Activated naive CD4-positive, alpha-beta T cell treated with anti-CD3 and anti-CD28 coated beads, Interleukin-2, amount 50 U/mL, for 24 hours (primary cell): ENCODE data around the gene SIX3.

Experiments
- H3K27ac Mint-ChIP-seq: one replicate; pipeline ENCODE4 v1.8.0; 2021; ENCODE audit warnings: mild to moderate bottlenecking, mixed read lengths
- H3K27me3 Mint-ChIP-seq: one replicate; pipeline ENCODE4 v1.8.0; 2021; ENCODE audit warnings: mixed read lengths
- H3K36me3 Mint-ChIP-seq: one replicate; pipeline ENCODE4 v1.8.0; 2021; ENCODE audit warnings: mixed read lengths
- H3K4me1 Mint-ChIP-seq: one replicate; pipeline ENCODE4 v1.8.0; 2021; ENCODE audit warnings: mixed read lengths
- H3K4me3 Mint-ChIP-seq: one replicate; pipeline ENCODE4 v1.8.0; 2021; ENCODE audit warnings: mild to moderate bottlenecking, mixed read lengths
- H3K9me3 Mint-ChIP-seq: one replicate; pipeline ENCODE4 v1.8.0; 2021; ENCODE audit warnings: mixed read lengths

Gene SIX3

DNA sequence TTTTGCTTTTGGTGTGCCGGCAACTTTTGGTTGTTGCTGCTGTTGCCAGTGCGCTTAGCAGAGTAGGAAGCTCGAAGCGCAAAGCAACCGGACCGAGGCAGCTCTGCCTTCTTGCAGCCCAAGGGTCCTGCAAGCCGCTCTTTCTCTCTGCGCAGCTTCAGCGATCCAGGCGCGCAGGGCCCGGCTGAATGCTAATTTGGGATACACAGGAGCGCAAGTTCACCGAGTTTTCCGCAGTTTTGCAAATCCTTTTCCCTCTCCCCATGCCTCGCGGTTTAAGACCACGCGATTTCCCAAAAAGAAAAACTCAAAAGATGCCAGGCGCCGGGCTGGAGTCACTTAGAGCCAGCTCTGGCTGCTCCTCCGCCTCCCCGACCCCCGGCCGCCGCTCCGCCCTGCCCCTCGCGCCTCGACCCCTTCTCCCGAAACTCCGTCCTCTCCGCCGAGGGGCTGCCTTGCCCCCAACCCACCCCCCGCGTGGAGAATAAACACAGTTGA, 13.5 kb upstream of the SIX3 start:
- Mint-ChIP-seq H3K4me3 (no peak overlapping the region), H3K36me3 (no peaks in the 10 kb centered on the region), H3K9me3 (no peaks in the 10 kb centered on the region), H3K27me3 (peaks cover 59% of the 10 kb centered on the region), H3K4me1 (peaks cover 27% of the 10 kb centered on the region), H3K27ac (no peak overlapping the region)

DNA sequence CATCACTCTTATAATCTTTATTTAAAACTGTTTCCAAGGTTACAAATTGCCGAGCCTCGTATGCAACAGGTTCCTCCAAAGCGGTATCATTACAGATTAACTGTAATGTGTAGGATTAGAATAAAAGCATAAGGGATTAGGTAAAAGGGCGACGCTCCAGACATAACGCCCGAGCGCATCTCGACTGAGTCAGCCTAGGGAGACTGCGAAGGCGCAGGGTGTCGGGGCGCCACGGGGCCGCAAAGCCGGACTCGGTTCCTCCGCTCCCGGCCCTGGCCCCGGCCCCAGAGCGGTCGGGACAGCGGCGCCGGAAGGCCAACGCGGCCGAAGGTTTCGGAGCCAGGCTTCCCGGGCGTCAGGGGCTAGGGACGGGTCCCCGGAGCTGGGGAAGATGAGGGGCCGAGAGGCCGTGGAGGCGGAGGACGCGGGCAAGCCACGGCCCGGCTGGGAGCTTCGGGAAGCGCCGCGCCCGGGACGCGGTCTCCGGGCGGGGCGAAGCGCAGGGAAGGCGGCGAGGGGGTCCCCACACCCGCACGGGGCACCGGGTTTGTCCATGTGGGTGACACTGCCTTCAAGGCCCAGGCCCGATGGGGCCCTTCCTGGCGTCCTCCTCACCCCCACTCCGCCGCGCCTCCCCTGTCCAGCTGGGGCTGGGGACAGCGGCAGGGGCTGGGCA, 12.9 kb upstream of the SIX3 start:
- H3K4me3 Mint-ChIP-seq, result no peak overlapping the region
- H3K27ac Mint-ChIP-seq, result no peak overlapping the region
- H3K27me3 Mint-ChIP-seq, result peaks cover 58% of the 10 kb centered on the region

DNA sequence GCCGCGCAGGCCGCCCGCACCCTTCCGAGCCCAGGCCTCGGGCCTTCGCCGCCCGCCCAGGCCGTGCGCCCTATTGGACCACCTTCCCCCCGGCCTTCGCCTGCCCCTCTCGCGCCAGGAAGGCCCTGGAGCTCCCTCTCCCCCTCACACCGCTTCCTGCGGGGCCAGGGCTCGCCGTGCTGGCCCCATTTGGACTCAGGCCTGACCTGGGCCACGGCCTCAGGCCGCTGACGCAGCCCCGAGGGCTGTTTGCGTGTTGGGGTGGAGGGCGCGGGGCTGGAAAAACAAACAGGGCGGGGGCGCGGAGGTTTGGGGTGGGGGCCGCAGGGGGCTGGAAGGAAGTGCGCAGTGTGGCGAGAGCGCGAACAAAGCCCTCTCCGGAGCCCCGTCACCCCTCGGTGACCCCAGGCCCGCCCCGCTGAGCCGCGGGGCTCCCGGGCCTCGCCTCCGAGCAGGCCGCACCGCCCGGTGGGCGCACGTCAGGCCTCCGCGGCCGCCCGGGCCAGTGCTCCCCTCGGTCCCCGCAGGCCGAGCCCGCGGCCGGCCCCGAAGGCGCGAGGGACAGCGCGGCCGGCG, 12.3 kb upstream of the SIX3 start:
- no peak overlapping the region for H3K4me3 Mint-ChIP-seq
- H3K27ac Mint-ChIP-seq, result no peak overlapping the region
- H3K4me1 Mint-ChIP-seq, result peaks cover 33% of the 10 kb centered on the region
- no peaks in the 10 kb centered on the region for H3K9me3 Mint-ChIP-seq
- H3K27me3 Mint-ChIP-seq, result peaks cover 58% of the 10 kb centered on the region
- no peaks in the 10 kb centered on the region for H3K36me3 Mint-ChIP-seq

More for the DNA sequence above, 12.9 kb upstream of the SIX3 start:
- H3K36me3 Mint-ChIP-seq, result no peaks in the 10 kb centered on the region
- no peaks in the 10 kb centered on the region for H3K9me3 Mint-ChIP-seq
- peaks cover 33% of the 10 kb centered on the region for H3K4me1 Mint-ChIP-seq

GRCh38 chr2:44929735-44930273, 11.7 kb upstream of the SIX3 start:
- Mint-ChIP-seq H3K4me1 (peaks cover 33% of the 10 kb centered on the region), H3K27me3 (peaks cover 59% of the 10 kb centered on the region), H3K27ac (no peak overlapping the region), H3K4me3 (no peak overlapping the region), H3K9me3 (no peaks in the 10 kb centered on the region), H3K36me3 (no peaks in the 10 kb centered on the region)

- no peaks in the 10 kb centered on the region for H3K9me3 Mint-ChIP-seq
- H3K4me3 Mint-ChIP-seq, result no peak overlapping the region
- peaks cover 54% of the 10 kb centered on the region for H3K27me3 Mint-ChIP-seq
- no peaks in the 10 kb centered on the region for H3K36me3 Mint-ChIP-seq
- H3K4me1 Mint-ChIP-seq, result peaks cover 33% of the 10 kb centered on the region
- no peak overlapping the region for H3K27ac Mint-ChIP-seq
These were observed 11.0 kb upstream of the SIX3 start for GRCh38 chr2:44930274-44931197.

GRCh38 chr2:44931198-44931780, 10.2 kb upstream of the SIX3 start:
- Mint-ChIP-seq H3K4me3 (no peak overlapping the region), H3K27ac (no peak overlapping the region), H3K27me3 (peaks cover 51% of the 10 kb centered on the region), H3K36me3 (no peaks in the 10 kb centered on the region), H3K4me1 (peaks cover 33% of the 10 kb centered on the region), H3K9me3 (no peaks in the 10 kb centered on the region)

GRCh38 chr2:44932079-44932478, 9.4 kb upstream of the SIX3 start:
- H3K27ac Mint-ChIP-seq, result no peak overlapping the region
- H3K9me3 Mint-ChIP-seq, result no peaks in the 10 kb centered on the region
- peaks cover 38% of the 10 kb centered on the region for H3K4me1 Mint-ChIP-seq
- H3K27me3 Mint-ChIP-seq, result peaks cover 54% of the 10 kb centered on the region
- no peaks in the 10 kb centered on the region for H3K36me3 Mint-ChIP-seq
- H3K4me3 Mint-ChIP-seq, result no peak overlapping the region

- no peak overlapping the region for H3K4me3 Mint-ChIP-seq
- H3K4me1 Mint-ChIP-seq, result peaks cover 42% of the 10 kb centered on the region
- no peaks in the 10 kb centered on the region for H3K9me3 Mint-ChIP-seq
- H3K36me3 Mint-ChIP-seq, result no peaks in the 10 kb centered on the region
- no peak overlapping the region for H3K27ac Mint-ChIP-seq
- H3K27me3 Mint-ChIP-seq, result peaks cover 50% of the 10 kb centered on the region
These were observed 8.7 kb upstream of the SIX3 start for GRCh38 chr2:44932564-44933392.

- peaks cover 44% of the 10 kb centered on the region for H3K4me1 Mint-ChIP-seq
- H3K4me3 Mint-ChIP-seq, result no peak overlapping the region
- H3K36me3 Mint-ChIP-seq, result no peaks in the 10 kb centered on the region
- no peaks in the 10 kb centered on the region for H3K9me3 Mint-ChIP-seq
- H3K27ac Mint-ChIP-seq, result no peak overlapping the region
- peaks cover 48% of the 10 kb centered on the region for H3K27me3 Mint-ChIP-seq
These were observed 8.0 kb upstream of the SIX3 start for GRCh38 chr2:44933434-44933951.

DNA sequence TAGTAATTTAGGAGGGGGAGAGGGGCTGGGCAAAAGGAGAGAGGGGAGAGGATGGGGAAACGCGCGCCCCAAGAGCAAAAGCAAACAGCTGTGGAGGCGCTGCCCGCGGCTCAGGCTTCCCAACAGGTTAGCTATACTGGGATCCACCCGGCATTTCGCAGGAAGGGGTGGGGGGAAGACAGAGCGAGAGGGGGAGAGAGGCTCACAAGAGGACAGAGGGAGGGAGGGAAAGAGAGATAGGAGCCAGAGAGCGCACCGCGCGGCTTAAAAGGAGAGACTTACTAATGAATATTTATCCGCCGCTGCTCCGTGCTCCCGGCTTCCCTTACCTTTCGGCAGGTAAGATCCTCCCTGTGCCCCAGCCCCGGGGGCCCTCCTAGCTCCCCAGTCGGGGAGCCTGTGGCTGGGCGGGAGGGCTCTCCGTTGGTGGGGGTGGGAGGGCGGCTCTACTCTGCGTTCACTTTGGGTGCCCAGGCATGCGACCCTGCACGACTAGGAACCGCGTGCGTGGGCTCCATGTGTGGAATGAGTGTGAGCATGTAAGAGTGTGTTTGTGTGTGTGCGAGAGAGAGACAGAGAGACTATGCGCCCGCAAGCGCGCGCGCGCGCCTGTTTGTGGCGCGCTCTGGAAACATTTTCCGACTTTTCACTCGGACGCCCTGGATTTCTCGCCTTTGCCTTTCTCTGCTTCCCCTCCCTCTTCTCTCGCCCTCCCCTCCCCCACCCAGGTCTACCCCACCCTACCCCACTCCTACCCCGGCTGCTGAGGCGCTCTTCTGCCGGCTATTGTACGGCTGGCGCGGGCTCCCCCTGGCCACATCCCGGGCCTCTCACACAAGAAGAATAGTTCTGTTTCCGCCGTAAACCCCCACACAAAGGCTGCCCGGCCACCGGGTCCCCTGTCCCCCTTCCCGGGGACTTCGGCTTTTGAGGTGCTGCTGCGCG, 7.2 kb upstream of the SIX3 start:
- H3K27me3 Mint-ChIP-seq, result peaks cover 47% of the 10 kb centered on the region
- no peak overlapping the region for H3K4me3 Mint-ChIP-seq
- H3K27ac Mint-ChIP-seq, result no peak overlapping the region
- no peaks in the 10 kb centered on the region for H3K36me3 Mint-ChIP-seq
- H3K4me1 Mint-ChIP-seq, result peaks cover 43% of the 10 kb centered on the region
- H3K9me3 Mint-ChIP-seq, result no peaks in the 10 kb centered on the region

DNA sequence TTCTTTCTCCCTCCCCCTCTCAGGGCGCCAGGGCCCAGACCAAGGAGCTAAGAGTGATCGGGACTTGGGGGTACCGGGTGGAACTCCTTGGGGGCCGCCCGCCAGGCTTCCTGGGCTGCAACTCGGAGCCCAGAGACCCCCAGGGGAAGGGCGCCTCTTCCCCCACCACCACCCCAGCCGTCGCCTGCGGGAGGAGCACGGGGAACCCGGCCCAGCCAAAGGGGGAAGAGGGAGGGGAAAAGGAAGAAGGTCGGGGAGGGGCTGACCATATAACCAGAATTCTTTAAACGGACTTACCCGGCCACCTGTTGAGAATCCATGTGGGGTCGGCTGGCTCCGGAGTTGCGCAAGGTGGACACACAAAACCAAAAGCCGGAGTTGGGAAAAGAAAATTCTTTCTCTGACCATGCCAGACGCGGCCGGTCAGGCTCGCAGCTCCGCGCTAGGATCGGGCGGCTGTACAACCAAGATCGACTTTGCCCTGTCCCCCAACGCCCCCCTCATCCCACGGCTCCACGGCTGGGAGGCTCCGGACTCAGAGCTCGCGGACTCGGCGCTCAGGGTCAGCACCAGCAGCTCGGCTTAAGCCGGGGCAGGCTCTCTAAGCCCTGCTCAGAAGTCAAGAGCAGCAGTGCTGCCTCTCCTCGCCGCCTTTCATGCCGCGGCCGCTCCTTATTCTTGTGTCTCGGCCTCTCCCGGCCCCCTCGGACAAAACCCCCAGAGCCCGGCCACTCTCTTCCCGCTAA, 6.3 kb upstream of the SIX3 start:
- Mint-ChIP-seq H3K36me3 (no peaks in the 10 kb centered on the region), H3K9me3 (no peaks in the 10 kb centered on the region), H3K4me3 (no peak overlapping the region), H3K4me1 (peaks cover 46% of the 10 kb centered on the region), H3K27me3 (peaks cover 49% of the 10 kb centered on the region), H3K27ac (no peak overlapping the region)

DNA sequence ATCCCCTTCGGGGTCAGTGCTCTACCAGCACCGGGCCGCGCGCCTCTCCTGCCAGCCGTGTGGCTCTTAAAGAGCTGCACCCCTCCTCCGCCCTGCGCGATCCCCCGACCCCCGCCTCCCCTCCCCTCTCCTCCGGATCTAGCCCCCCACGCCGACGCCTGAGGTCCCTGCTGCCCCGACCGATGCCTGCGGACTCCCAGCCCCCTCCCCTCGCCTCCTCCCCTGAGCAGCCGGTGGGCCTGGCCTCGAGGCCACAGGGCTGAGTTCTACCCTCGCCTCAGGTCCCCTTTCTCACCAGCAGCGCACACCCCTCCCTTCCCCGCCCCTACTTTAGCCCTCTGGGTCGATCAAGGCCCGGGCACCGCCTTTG, 5.8 kb upstream of the SIX3 start:
- Mint-ChIP-seq H3K36me3 (no peaks in the 10 kb centered on the region), H3K9me3 (no peaks in the 10 kb centered on the region), H3K4me3 (no peak overlapping the region), H3K27me3 (peaks cover 47% of the 10 kb centered on the region), H3K27ac (no peak overlapping the region), H3K4me1 (peaks cover 44% of the 10 kb centered on the region)

DNA sequence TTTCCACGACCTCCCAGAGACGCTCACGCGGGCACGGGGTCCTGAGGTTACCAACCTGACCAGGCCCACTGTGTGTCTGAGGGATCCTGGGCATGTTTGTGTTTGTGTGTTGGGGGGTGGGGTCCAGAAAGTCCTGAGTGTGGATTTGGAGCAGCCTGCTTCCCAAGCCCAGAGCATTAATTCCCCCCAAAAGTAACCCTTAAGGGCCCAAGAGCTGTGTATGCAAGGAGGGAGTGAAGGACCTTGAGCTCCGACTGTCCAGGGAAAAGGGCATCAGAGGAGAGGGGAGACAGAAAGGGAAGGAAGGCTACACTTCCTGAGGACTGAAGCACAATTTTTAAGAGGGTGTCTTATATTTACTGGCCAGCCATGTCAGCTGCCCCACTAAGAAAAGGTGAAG, 5.2 kb upstream of the SIX3 start:
- Mint-ChIP-seq H3K4me1 (peaks cover 44% of the 10 kb centered on the region), H3K4me3 (peak overlapping the region; percentile 15), H3K27ac (no peak overlapping the region), H3K27me3 (peaks cover 45% of the 10 kb centered on the region), H3K36me3 (no peaks in the 10 kb centered on the region), H3K9me3 (no peaks in the 10 kb centered on the region)
